ENCODE results near the gene CMKLR1. TPM values are rescaled to one million over a fixed set of nuclear protein-coding genes. Genes with fewer than 3 reads are reported as not detected.

The CMKLR1 gene
- total and polyA plus RNA-seq, 2 donors (not counting 3 experiments of a cell fraction or from before 2014, with no cell fraction given) = 0.61 TPM; not detected in 1

DNA sequence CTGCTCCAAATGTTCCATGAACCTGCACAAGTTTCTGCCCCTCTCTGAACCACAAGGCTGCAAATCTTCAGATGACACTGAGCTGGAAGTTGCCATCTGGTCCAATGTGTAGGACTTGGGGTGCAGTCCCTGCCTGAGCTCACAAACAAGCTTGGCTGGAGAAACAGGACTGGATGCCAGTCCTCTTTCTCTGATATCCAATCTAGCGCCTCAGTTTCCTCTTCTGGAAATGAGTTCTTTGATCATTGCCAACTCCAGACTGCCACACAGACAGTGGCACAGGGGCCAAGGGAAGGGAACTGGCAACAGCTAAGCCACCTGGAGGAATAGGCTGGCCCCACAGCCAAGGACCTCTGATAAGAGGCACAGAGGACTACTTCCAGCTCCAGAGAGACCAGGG lies 15.5 kb downstream of the CMKLR1 start:
- intact Hi-C loops (cut with micrococcal nuclease) = loop anchor here (10.0 kb wide), 1 partner anchor 111 kb away; no protein-coding TSS in a partner anchor
- no TSS peak for BruUV-seq (replicated peaks)
- dilution Hi-C loops (cut with MboI; ENCODE audit: extremely low pct_ligation_motif_present, low sequenced_read_pairs) = no loop called here

DNA sequence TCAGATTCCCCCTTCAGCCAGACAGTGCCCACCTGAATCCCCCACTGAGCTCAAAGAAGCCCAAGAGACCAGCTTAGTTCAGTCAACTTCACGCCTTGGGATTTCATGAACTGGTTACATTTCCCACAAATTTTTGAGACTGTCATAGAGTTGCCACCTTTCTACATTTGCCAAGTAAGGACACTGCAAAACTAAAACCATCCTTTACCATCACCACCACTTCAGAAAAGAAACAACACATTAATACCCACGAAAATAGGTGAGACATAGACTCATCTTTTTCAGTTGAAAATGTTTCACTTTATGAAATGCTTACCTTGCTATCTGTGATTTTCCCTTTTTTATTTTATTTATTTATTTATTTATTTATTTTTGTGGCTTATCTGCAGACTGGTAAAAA lies 16.1 kb downstream of the CMKLR1 start:
- POLR2A ChIA-PET = no interaction called here
- Histone ChIP-seq H3K9me3 (replicated peaks; ENCODE audit: control insufficient read depth, insufficient read depth, low read length) (no peaks in the 10 kb centered on the region), H3K4me3 (replicated peaks in 1 of 3; ENCODE audit: insufficient read depth in 1 of 3, low read depth in 1 of 3, low read length in 3 of 3) (no peak overlapping the region), H3K27ac (ENCODE audit: insufficient read depth, low read depth, low read length) (no peak overlapping the region), H3K79me2 (ENCODE audit: control insufficient read depth, insufficient read depth, low read length) (no peaks in the 10 kb centered on the region), H4K20me1 (replicated peaks; ENCODE audit: control insufficient read depth, extremely low read depth, insufficient read depth, low read length) (no peaks in the 10 kb centered on the region), H3K9me1 (replicated peaks; ENCODE audit: control insufficient read depth, extremely low read depth, insufficient read depth, low read length) (no peaks in the 10 kb centered on the region), H3K4me2 (ENCODE audit: insufficient read depth, low read length) (no peak overlapping the region), H3K4me1 (ENCODE audit: control insufficient read depth, extremely low read depth, insufficient read depth, low read length) (no peaks in the 10 kb centered on the region), H3K9ac (replicated peaks; ENCODE audit: extremely low read depth, insufficient read depth, low read length) (no peak overlapping the region), H3K27me3 (ENCODE audit: control insufficient read depth in 2 of 2, insufficient read depth in 2 of 2, low read length in 2 of 2) (peaks cover 5 to 10% of the 10 kb centered on the region in 2 experiments), H3K36me3 (ENCODE audit: control insufficient read depth in 2 of 2, extremely low read depth in 1 of 2, insufficient read depth in 2 of 2, low read length in 2 of 2) (no peaks in the 10 kb centered on the region), H2AFZ (ENCODE audit: low read depth, low read length) (no peak overlapping the region)
- CTCF ChIA-PET = interaction anchor here (1.7 kb wide), 1 partner anchor 10 kb away, joined by 5 read pairs; no protein-coding TSS in a partner anchor
- dilution Hi-C loops (cut with MboI; ENCODE audit: extremely low pct_ligation_motif_present, low sequenced_read_pairs) = no loop called here
- FAIRE-seq (no peak), DNase-seq (ENCODE audit: low read depth, low spot score) (no peak)
- no TSS peak for BruUV-seq (replicated peaks)
- intact Hi-C loops (cut with micrococcal nuclease) = loop anchor here (10.0 kb wide), 1 partner anchor 112 kb away; no protein-coding TSS in a partner anchor
- no peak for TF ChIP-seq FOS (IDR thresholded peaks at IDR 0.05; ENCODE audit: borderline replicate concordance, insufficient read depth, low read length)
- TF ChIP-seq, protein P1, sequence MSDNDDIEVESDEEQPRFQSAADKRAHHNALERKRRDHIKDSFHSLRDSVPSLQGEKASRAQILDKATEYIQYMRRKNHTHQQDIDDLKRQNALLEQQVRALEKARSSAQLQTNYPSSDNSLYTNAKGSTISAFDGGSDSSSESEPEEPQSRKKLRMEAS (IDR thresholded peaks at IDR 0.05; ENCODE audit: insufficient read depth, insufficient read length) = no peak
- no peak for TF ChIP-seq MYC (IDR thresholded peaks at IDR 0.05; ENCODE audit: low read depth, low read length)
- TF ChIP-seq, protein P2, sequence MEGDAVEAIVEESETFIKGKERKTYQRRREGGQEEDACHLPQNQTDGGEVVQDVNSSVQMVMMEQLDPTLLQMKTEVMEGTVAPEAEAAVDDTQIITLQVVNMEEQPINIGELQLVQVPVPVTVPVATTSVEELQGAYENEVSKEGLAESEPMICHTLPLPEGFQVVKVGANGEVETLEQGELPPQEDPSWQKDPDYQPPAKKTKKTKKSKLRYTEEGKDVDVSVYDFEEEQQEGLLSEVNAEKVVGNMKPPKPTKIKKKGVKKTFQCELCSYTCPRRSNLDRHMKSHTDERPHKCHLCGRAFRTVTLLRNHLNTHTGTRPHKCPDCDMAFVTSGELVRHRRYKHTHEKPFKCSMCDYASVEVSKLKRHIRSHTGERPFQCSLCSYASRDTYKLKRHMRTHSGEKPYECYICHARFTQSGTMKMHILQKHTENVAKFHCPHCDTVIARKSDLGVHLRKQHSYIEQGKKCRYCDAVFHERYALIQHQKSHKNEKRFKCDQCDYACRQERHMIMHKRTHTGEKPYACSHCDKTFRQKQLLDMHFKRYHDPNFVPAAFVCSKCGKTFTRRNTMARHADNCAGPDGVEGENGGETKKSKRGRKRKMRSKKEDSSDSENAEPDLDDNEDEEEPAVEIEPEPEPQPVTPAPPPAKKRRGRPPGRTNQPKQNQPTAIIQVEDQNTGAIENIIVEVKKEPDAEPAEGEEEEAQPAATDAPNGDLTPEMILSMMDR (IDR thresholded peaks at IDR 0.05; ENCODE audit: extremely low read depth in 1 of 2, insufficient read depth in 1 of 2, low read depth in 1 of 2, low read length in 2 of 2) = no peak
- no peak for TF ChIP-seq GATA2 (IDR thresholded peaks at IDR 0.05; ENCODE audit: insufficient read depth, insufficient read length, low read depth, low read length)
- TF ChIP-seq POLR2A (IDR thresholded peaks at IDR 0.05; ENCODE audit: low read depth, low read length) = no peak

More for the DNA sequence above, 15.5 kb downstream of the CMKLR1 start:
- POLR2A ChIA-PET = interaction anchor here (0.6 kb wide), 1 partner anchor 10 kb away, joined by 5 read pairs; no protein-coding TSS in a partner anchor
- Histone ChIP-seq H3K79me2 (ENCODE audit: control insufficient read depth, insufficient read depth, low read length) (no peaks in the 10 kb centered on the region), H3K4me2 (ENCODE audit: insufficient read depth, low read length) (no peak overlapping the region), H3K36me3 (ENCODE audit: control insufficient read depth in 2 of 2, extremely low read depth in 1 of 2, insufficient read depth in 2 of 2, low read length in 2 of 2) (no peaks in the 10 kb centered on the region), H3K9me3 (replicated peaks; ENCODE audit: control insufficient read depth, insufficient read depth, low read length) (no peaks in the 10 kb centered on the region), H3K4me3 (replicated peaks in 1 of 3; ENCODE audit: insufficient read depth in 1 of 3, low read depth in 1 of 3, low read length in 3 of 3) (no peak overlapping the region), H3K9ac (replicated peaks; ENCODE audit: extremely low read depth, insufficient read depth, low read length) (no peak overlapping the region), H2AFZ (ENCODE audit: low read depth, low read length) (no peak overlapping the region), H3K4me1 (ENCODE audit: control insufficient read depth, extremely low read depth, insufficient read depth, low read length) (no peaks in the 10 kb centered on the region), H3K9me1 (replicated peaks; ENCODE audit: control insufficient read depth, extremely low read depth, insufficient read depth, low read length) (no peaks in the 10 kb centered on the region), H3K27me3 (ENCODE audit: control insufficient read depth in 2 of 2, insufficient read depth in 2 of 2, low read length in 2 of 2) (peaks cover 5 to 10% of the 10 kb centered on the region in 2 experiments), H4K20me1 (replicated peaks; ENCODE audit: control insufficient read depth, extremely low read depth, insufficient read depth, low read length) (no peaks in the 10 kb centered on the region), H3K27ac (ENCODE audit: insufficient read depth, low read depth, low read length) (no peak overlapping the region)
- DNase-seq (ENCODE audit: low read depth, low spot score) (no peak), FAIRE-seq (no peak)
- TF ChIP-seq POLR2A (IDR thresholded peaks at IDR 0.05; ENCODE audit: low read depth, low read length) (no peak), POLR2AphosphoS5 (IDR thresholded peaks at IDR 0.05; ENCODE audit: insufficient read depth, low read depth, low read length) (no peak)
- TF ChIP-seq, protein P1 (IDR thresholded peaks at IDR 0.05; ENCODE audit: insufficient read depth, insufficient read length) = no peak
- TF ChIP-seq, protein P2 (IDR thresholded peaks at IDR 0.05; ENCODE audit: extremely low read depth in 1 of 2, insufficient read depth in 1 of 2, low read depth in 1 of 2, low read length in 2 of 2) = no peak
- CTCF ChIA-PET = interaction anchor here (1.7 kb wide), 1 partner anchor 9 kb away, joined by 5 read pairs; no protein-coding TSS in a partner anchor
